GM19035 (cell line): ENCODE measurements around the gene KIRREL2.
"Not testable (repeated sequence)": the region's sequence is repeated elsewhere in the genome, so short reads cannot be mapped to it uniquely, and the experiment has no call there.

Experiments
- ATAC-seq: cut with Tn5 transposase; IDR thresholded peaks from one replicate; pipeline ENCODE4 v1.9.1; 2021; ENCODE audit not compliant: unreplicated experiment

Gene KIRREL2

GRCh38 chr19:35856546-35857149, at the start of gene KIRREL2:
Gene KIRREL2 (plus strand): TSS chr19:35856911. CDS start chr19:35857120, 209 bp downstream.
- ATAC-seq = no peak

DNA sequence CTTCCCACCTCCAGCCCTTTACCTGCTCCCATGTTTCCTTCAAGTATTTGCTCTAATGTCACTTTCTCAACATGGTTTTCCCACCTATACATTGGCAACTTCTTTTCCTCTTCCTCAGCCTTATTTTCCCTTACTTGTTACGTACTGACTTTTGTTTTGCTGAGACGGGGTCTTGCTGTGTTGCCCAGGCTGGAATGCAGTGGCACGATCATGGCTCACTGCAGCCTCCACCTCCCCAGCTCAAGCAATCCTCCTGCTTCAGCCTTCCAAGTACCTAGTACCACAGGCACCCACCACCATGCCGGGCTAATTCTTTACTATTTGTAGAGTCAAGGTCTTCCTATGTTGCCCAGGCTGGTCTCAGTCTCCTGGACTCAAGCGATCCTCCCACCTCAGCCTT, 49.1 kb upstream of the KIRREL2 start:
- ATAC-seq = no peak

DNA sequence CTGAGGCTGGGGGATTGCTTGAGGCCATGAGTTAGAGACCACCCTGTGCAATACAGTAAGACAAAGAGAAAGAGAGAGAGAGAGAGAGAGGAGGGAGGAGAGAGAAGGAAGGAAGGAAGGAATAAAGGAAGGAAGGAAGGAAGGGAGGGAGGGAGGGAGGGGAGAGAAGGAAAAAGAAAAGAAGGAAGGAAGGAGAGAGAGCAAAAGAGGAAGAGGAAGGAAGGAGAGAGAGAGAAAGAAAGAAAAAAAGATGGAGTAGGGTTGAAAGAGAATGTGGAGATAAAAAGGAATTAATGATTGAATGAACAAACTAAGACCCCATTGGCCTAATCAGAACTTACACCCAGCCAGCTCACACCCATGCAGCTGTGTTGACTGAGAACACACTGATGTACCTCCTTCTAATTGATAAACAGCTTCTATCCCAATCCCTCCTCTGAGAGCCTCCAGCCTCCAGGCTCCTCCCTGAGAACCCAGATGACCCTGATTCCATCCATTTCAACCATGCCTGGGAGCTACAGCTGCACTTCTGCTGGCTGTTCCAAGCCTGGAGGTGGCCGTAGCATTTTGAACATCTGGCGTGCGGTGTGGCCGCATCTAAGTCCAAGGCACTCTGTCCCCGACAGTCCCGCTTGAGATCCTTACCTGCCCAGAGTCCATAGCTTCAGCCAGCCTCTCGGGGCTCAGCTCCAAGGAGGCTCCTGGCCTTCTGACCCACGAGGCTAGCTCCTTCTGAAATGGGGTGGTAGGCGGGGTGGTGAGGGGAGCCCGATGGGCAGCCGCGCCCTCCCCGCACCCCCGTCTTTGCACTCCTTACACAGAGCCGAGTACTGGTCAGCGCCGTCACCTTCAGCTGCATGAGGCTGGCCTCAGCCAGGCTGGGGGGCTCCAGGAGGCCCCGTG, 45.1 kb upstream of the KIRREL2 start:
- no peak for ATAC-seq

GRCh38 chr19:35812220-35813042, 44.3 kb upstream of the KIRREL2 start, which contains the start of gene PRODH2:
Gene PRODH2 (minus strand): TSS chr19:35812845. CDS start chr19:35812805, 40 bp downstream.
- ATAC-seq = no peak

- no peak for ATAC-seq
Observed at GRCh38 chr19:35813043-35813890, 43.4 kb upstream of the KIRREL2 start.

DNA sequence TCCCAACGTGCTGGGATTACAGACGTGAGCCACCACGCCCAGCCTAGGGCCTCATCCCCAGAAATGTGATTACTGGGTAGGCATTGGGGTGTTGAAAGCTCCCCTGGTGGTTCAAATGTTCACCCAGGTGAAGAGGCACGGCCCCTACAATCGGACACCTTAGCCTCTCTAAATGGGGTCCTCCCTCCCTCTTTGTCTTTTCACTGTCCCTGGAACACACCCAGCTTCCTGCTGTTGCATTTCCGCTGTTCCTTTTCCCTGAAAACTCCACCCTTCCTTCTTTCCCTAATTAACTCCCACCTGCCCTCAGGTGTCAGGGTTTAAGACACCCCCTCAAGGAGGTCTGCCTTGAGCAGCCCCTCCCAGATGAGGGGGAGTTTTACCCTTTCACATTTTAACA, 40.4 kb upstream of the KIRREL2 start:
- no peak for ATAC-seq

DNA sequence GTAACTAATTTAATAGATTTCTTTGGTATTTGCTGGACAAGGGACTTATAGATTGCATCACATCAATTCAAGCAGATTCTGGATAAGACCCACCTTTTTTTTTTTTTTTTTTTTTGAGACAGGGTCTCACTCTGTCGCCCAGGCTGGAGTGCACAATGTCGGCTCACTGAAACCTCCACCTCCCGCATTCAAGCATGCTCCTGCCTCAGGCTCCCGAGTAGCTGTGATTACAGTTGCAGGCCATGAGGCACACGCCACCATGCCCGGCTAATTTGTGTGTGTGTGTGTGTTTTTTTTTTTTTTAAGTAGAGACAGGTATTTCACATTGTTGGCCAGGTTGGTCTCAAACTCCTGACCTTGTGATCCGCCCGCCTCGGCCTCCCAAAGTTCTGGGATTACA, 39.9 kb upstream of the KIRREL2 start:
- ATAC-seq = no peak

GRCh38 chr19:35818445-35818844, 38.3 kb upstream of the KIRREL2 start:
- no peak for ATAC-seq

DNA sequence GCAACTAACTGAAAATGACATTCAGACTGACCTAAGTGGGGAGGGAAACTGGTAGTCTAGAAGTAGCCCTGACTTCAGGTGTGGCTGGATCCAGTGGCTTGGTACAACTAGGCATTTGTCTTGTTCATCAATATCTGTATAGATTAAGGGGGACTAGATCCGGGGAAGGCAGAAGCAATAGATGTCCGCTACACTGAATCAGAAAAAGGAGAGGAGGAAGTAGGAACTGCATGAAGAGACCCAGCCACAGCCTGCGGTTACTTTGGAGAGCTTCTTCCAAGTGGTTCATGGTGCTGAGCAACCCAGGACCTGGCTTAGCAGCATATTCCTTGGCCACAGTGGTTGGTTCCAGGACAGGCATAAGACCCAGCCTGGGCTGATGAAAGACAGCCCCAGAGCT, 34.1 kb upstream of the KIRREL2 start:
- ATAC-seq = no peak

- ATAC-seq = no peak
Observed at GRCh38 chr19:35824150-35824549, 32.6 kb upstream of the KIRREL2 start.

GRCh38 chr19:35828692-35829301, 27.9 kb upstream of the KIRREL2 start:
- ATAC-seq = no peak

DNA sequence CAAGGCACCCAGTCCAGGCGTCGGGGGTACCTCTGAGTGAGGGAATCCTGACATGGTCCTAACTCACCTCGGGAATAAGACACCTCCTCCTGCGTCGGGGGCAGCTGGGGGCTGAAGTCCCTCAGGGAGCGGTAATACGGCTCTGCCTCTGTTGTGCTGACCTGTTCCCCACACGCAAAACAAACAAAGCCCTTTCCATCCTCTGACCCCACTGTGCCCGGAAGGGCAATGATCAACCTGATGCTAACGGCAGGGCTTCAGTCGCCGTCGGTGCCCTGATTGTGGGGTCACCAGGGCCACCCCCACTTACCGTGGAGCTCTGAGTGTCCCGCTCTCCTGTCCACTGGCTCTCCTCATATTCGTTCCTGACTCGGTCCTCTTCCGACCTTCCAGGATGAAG, 25.7 kb upstream of the KIRREL2 start:
- ATAC-seq = no peak

GRCh38 chr19:35832054-35832453, 24.7 kb upstream of the KIRREL2 start:
- ATAC-seq = no peak

GRCh38 chr19:35833972-35834371, 22.7 kb upstream of the KIRREL2 start:
- ATAC-seq = no peak

- not testable (repeated sequence) for ATAC-seq
Observed at GRCh38 chr19:35836096-35836495, 20.6 kb upstream of the KIRREL2 start.

- no peak for ATAC-seq
Observed at GRCh38 chr19:35841961-35842595, 14.6 kb upstream of the KIRREL2 start.

- ATAC-seq = no peak
Observed at GRCh38 chr19:35842666-35843272, 13.9 kb upstream of the KIRREL2 start.

- ATAC-seq = no peak
Observed at GRCh38 chr19:35843676-35844481, 12.8 kb upstream of the KIRREL2 start.
